GM18508 (cell line): ENCODE measurements around the gene BRD4.
"Not testable (repeated sequence)": the region's sequence is repeated elsewhere in the genome, so short reads cannot be mapped to it uniquely, and the experiment has no call there.

Experiments
- ATAC-seq: cut with Tn5 transposase; IDR thresholded peaks from one replicate; pipeline ENCODE4 v1.9.1; 2021; ENCODE audit warnings: moderate number of reproducible peaks; ENCODE audit not compliant: insufficient read depth, unreplicated experiment

BRD4 gene

DNA sequence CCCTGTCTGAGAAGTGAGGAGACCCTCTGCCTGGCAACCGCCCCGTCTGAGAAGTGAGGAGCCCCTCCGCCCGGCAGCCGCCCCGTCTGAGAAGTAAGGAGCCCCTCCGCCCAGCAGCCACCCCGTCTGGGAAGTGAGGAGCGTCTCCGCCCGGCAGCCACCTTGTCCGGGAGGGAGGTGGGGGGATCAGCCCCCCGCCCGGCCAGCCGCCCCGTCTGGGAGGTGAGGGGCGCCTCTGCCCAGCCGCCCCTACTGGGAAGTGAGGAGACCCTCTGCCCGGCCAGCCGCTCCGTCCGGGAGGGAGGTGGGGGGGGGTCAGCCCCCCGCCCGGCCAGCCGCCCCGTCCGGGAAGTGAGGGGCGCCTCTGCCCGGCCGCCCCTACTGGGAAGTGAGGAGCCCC is 30.7 kb upstream of the BRD4 start:
- ATAC-seq = not testable (repeated sequence)

DNA sequence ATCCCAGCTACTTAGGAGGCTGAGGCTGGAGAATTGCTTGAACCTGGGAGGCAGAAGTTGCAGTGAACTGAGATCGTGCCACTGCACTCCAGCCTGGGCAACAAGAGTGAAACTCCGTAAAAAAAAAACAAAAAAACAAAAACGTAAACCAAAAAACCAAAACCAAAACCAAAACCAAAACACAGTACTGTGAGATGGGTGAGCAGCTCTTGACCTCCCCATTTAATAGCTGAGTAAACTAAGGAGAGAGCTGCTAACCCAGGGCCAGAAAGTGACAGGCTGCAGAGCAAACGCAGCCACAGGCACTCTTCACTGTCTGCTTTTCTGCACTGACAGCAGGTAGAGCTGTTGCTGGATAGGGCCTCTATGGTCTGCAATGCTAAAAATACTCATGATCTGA is 27.7 kb upstream of the BRD4 start:
- not testable (repeated sequence) for ATAC-seq

DNA sequence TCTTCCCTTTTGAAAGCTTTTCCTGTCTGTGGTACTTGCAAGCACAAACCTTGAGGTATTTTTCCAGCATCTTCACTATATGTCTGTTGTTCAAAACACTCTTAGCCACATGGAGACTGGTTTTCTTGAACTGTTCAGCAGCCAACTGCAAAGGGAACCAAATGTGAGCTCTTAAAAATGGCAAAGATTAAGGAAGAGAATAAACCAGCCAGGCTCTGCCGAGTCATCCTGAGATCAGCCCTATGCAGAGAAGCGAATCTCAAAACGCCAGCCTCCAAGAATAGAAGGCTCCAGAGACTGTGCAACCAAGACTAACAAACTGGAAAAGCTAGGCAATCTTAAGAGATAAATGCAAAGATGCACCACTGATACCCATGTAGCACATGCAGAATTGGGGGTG is 26.6 kb upstream of the BRD4 start:
- no peak for ATAC-seq

DNA sequence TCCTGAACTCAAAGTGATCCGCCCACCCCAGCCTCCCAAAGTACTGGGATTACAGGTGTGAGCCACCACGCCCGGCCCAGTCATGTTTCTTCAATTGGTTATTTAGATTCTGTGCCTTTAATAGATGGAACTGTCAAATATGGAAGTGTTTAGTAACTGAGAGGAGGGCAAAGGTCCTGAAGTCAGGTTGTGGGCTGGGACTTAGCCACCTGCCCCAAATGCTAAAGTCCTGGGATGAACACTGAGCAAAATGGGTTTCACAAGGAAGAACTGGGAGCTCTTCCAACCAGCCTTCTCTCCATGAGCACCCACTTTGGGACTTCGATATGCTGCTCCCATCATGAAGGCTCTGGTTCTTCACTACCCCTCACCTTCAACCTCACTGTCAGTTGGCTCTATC is 25.6 kb upstream of the BRD4 start:
- no peak for ATAC-seq

DNA sequence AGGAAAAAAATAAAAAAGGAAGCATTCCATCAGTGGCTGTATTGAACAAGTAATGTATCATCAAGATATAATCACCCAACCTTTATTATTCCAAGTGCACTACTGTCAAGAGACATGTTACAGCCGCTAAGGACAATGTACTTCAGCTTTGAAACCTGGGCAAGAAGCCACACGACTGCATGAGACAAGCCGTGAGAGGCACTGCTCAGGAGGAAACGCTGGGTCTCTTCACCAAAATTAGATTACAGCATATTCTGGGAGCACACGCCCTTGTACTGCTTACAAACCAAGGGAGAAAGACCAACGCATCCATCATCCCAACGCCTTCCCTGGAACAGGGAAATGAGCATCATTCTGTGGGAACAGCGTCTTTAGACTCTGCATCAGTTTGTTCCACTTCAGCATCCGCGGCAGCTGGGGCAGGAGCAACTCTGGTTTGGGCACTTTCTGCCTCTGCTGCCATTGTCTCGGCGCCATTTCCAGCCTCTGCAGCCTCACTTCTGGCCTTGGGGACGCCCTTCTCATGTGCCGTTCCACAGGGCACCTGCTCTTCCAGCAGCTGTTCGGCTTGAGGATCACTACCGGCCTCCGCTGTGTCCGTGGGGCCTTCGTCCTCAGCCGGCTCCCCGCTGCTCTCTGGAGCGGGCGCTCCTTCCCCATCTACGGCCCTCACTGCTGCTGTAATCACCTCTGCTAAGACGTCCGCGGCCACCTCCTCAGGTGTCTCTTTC is 22.4 kb upstream of the BRD4 start:
- ATAC-seq = no peak

DNA sequence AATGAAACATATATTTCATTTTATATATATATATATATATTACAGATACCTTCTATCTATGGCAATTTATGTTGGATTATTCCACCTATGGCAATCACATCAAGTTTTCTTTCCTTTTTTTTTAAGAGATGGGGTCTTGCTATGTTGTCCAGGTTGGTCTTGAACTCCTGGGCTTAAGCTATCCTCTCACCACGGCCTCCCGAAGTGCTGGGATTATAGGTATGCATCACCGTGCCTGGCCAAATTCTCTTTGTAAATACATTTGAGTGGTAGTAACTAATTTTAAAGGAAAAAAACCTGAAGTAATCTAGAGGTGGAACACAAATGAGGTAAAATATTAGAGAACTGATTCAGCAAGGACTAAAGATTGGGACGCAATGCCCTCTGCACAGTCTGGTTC is 21.6 kb upstream of the BRD4 start:
- ATAC-seq = no peak

DNA sequence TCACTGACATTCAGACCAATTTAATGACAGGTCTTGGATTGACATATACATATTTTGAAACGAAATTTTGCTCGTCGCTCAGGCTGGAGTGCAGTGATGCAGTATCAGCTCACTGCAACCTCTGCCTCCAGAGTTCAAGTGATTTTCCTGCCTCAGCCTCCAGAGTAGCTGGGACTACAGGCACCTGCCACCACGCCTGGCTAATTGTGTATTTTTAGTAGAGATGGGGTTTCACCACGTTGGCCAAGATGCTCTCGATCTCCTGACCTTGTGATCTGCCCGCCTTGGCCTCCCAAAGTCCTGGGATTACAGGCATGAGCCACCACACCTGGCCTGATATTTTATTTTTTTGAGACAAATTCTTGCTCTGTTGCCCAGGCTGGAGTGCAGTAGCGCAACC is 20.2 kb upstream of the BRD4 start:
- not testable (repeated sequence) for ATAC-seq

DNA sequence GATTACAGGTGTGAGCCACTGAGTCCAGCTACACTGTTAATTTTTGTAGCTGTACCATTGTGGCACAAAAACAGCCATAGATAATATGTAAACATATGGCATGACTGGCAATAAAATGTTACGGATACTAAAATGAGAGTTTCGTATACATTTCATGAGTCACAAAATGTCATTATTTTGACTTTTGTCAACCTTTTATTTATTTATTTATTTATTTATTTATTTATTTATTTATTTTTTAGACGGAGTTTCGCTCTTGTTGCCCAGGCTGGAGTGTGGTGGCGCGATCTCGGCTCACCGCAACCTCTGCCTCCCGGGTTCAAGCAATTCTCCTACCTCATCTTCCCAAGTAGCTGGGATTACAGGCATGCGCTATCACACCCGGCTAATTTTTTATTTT is 9.0 kb upstream of the BRD4 start:
- ATAC-seq = not testable (repeated sequence)

DNA sequence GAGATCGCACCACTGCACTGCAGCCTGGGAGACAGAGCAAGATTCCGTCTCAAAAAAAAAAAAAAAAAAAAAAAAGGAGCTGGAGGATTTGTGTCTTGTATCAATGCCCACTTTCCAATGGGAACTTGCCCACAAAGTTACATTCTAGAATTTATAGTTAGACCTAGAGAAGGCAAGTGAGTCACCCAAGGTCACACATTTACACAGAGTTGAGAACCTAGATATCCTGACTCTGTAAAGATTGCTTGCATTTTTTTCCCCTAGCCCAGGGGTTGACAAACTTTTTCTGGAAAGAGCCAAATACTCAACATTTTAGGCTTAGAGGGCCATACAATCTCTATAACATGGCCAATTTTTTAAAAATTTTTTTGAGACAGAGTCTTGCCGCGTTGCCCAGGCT is 7.7 kb upstream of the BRD4 start:
- ATAC-seq = no peak

DNA sequence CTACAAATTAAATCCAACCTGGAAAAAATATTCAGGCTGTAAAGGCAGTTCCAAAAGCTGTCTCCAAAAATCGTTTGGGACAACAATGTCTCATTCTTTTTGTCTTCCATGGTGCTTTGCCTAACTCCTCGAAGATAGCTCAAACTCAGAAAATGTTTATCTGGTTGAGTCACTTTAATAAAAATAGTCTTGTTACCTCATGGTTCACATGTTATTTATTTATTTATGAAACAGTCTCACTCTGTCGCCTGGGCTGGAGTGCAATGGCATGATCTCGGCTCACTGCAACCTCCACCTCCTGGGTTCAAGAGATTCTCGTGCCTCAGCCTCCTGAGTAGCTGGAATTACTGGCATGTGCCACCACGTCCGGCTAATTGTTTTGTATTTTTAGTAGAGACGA is 4.9 kb upstream of the BRD4 start:
- ATAC-seq = no peak

DNA sequence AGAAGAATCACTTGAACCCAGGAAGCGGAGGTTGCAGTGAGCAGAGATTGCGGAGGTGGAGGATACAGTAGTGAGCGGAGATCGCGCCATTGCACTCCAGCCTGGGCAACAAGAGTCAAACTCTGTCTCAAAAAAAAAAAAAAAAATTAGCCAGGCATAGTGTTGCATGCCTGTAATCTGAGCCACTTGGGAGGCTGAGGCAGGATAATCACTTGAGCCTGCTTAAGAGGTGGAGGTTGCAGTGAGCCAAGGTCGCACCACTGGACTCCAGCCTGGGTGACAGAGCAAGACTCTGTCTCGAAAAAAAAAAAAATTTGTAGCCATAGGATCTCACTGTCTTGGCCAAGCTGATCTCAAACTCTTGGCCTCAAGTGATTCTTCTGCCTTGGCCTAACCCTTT is 3.7 kb upstream of the BRD4 start:
- ATAC-seq = not testable (repeated sequence)

DNA sequence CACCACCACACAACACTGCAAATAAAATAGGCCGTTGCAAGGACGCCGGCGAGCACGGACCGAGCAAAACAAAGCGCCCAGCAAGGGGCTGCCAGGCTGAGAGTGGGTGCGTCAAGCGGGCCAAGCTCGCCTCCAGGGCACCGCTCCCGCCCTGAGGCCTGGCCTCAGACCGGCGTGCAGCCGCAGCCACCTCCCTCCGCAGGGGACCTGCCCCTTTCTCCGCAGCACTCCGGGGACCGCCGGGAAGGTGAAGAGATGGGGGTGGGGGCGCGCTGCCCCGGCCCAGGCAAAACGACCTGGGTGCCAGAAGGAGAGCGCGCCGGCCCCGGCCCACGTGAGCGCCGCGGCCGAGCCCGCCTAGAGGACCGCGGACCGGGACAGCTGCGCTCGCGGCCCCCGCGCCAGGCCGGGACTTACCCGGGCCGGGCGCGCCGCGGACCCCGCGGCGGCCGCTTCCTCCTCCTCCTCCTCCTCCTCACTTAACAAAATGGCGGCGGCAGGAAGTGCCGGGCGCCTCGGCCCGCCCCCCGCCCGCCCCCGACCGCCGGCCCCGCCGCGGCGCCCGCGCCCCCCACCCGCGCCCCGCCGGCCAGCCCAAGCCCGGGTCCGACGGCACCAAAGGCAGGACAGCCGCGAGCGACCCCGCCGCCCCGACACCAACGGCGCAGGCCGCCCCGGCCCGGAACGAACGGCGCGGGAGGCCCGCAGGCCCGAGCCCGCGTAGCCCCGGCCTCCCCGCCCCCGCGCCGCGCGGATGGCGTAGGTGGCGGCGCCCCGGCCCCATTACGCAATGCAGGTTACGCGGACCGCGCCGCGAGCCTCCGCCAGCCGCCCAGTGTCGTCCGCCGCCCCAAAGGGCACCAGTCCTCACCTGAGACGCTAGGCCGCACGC is 674 bp downstream of the BRD4 start:
- ATAC-seq = no peak

DNA sequence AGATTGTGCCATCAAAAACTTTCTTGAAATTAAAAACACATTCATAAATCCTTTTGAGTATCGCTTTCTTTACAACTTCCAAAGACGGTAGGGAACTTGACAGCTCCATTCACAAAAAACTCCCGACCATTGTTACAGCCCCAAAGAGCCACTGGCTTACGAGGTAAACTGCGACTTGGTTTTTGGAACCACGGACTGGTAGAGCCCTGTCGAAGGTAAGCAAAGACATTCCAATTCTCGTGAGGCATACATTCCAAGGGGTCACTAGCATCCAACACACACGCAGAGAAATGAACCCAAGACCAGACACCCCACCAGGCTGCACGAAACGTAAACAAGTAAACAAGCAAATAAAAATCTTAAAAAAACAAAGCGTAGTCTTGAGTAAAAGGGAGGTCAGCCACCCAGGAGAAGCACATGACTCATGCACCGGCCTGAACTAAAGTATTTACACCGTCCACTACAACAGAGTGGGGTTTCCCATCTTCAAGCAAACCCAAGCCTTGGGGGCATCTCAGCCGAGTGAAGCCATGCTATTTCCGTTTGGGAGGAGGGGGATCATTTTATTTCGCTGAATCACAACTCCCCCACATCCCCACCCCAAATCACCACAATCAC is 1.4 kb downstream of the BRD4 start:
- ATAC-seq = no peak

DNA sequence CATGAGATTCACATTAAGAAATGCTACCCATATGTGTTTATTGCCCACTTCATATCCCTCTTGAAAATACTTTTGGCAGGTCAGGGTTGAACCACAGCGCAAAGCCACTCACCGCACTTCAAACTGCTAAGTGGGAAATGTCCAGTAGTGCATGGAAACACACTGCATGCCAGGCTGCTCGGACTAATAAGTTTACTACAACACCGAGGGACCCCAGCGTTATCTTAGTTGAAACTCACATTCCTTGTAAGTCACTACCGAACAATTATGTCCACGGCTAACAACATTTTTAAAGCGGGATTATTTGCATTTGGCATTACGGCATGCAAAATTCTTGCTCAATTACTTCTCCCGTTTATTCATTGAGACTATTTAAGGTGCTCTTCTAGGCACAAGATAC is 4.0 kb downstream of the BRD4 start:
- no peak for ATAC-seq

DNA sequence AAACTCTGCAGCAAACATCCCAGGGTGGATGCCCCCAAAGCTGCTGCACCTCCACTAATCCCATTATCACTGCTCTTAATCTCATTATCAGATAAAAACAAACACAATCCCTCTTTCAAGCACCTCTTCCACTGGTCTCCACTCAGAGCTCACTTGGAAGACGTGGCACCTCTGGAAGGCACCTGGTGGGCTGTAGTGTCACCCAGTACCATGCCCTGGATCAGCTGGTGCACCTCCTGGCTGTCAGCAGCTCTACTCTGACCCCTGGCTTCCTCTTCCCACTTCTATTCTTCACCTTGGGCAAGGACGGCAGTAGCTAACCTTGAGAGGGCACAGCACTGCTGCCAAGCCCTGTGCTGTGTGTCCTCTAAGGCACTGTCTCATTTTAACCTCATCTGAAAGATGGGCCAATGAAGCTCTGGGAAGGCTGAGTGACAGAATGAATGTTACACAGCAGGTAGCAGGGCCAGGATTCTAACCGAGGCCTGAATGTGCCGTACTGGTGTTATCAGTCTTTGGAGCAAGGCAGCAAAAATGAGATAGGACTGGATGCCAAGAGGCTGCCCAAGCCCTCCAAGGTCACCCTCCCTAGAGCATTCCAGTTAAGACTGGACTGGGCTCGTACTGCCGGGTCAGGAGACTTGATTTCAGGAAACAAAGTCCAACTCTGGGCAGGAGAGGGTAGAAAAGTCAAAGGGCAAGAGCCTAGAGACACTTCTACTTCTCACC is 7.4 kb downstream of the BRD4 start:
- no peak for ATAC-seq

DNA sequence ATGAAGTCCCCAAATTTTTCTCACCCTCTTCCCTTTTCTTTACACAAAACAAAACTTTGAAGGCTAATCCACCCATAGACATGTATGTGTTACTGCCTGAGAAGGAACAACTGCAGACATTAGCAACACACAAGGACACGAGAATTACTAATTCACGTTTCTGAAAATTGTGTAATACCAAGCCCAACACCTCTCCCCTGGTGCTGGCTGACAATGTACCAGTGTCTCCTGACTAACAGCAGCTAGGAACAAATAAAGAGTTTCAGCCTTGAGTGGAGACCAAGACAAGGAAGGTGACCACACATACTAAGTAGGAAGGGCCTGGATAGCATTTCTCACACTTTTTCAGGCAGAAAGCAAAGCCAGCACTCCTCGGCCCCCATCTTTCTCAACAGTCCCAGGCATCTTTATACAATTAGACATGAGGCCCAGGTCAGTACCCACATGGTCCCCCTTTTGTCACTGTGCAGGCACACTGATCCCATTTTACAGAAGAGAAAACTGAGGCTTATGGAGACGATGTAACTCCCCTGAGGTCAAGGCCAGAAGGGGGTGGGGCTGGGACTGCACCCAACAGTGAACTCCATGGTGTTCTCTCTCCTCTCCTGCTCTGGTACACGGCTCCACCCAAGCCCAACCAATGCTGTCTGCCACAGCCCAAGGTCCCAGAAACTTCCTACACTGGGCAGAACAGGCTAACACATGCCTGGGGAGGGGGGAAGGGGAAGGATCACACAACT is 8.7 kb downstream of the BRD4 start:
- no peak for ATAC-seq

DNA sequence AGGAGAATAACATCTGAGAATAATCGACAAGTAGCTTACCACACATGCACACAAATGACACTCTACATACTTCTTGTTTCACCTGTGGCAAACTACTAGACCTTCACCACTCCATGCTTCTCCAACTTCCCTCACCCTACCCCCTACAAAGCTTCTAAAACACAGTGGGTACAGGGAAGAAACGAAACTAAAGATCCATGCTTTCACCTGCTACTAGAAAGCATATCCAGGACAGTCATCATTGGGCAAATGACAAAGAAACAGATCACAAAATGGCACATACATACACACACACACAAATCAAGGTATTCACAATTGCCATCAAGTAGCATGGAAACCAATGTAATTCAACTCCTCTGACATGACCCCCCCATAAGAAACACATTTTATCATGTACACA is 10.6 kb downstream of the BRD4 start:
- ATAC-seq = no peak

DNA sequence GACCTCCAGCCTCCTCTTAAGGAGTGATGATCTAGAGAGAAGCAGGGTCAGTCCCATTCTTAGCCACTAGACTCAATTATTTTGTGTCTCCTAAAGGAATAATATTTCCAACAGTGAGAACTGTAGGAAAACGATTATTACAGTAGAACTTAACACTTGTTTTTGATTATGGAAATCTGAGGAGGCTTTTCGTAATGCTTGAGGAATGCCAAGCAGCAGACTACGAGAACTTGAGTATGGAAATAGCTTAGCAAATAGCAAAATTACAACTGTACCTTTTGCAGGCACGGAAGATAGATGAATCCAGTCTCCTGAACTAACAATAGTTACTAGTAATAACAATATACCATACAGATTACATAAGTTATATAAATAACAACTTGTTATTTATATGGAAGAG is 12.2 kb downstream of the BRD4 start:
- ATAC-seq = no peak

DNA sequence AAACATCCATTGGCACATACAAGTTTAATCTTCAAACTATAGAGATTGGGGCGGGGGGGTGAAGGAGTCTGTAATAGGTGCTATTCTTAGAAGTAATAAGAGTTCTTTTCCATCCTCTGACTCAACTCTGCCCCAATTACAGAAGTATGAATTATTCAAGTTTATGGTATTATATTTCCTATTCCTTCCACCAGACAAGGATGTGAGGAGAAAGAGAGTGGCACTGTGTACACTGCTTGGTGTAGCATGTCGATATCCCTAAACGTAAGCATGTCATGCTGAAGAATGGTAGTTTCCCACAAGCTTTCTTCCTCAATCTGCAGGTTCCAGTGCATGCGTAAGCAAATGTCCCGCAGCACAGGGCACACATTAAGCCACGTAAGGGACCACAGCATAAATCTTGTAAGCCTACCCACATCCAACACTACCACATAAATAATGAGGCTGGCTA is 14.1 kb downstream of the BRD4 start:
- no peak for ATAC-seq
